Measurements from ENCODE around the gene HABP2. TPM values are rescaled to one million over a fixed set of nuclear protein-coding genes. Genes with fewer than 3 reads are reported as not detected.

The HABP2 gene
- total and polyA plus RNA-seq, 2 experiments from 2014 or later, result not detected

- no peaks in the 10 kb centered on the region for H3K36me3 Mint-ChIP-seq (ENCODE audit: low read depth)
- Histone ChIP-seq H4K20me1 (replicated peaks; ENCODE audit: insufficient read depth) (no peaks in the 10 kb centered on the region; the same call in 1 of the 2 replicates), H3K4me2 (no peak overlapping the region), H3K9me2 (ENCODE audit: insufficient read depth) (no peaks in the 10 kb centered on the region), H3F3A (replicated peaks; ENCODE audit: low read depth) (no peaks in the 10 kb centered on the region), H3K36me3 (ENCODE audit: insufficient read depth) (no peaks in the 10 kb centered on the region), H3K4me3 (no peak overlapping the region), H3K27me3 (ENCODE audit: insufficient read depth) (0 out of 2 replicates have a peak, but pooled peaks cover 4% of the 10 kb centered on the region), H3K4me1 (ENCODE audit: insufficient read depth) (no peaks in the 10 kb centered on the region), H2AFZ (no peak overlapping the region), H3K79me2 (replicated peaks; ENCODE audit: insufficient read depth) (no peaks in the 10 kb centered on the region), H3K27ac (ENCODE audit: low read depth) (no peak overlapping the region)
- ATAC-seq (no peak), DNase-seq (ENCODE audit: low spot score) (no peak)
- no peak for TF ChIP-seq JUNB (IDR thresholded peaks at IDR 0.05; ENCODE audit: unreplicated experiment)
- no peak for TF ChIP-seq ZNF114 (CRISPR knock-in tag; IDR thresholded peaks at IDR 0.05)
- TF ChIP-seq POLR2AphosphoS5 (IDR thresholded peaks at IDR 0.05; ENCODE audit: low read depth), result no peak
- no peak for TF ChIP-seq STAT1 (IDR thresholded peaks at IDR 0.05; ENCODE audit: unreplicated experiment)
- TF ChIP-seq CTCF (conservative IDR thresholded peaks at IDR 0.05; ENCODE audit: low read depth in 2 of 2), result no peak
- TF ChIP-seq REST (IDR thresholded peaks at IDR 0.05; ENCODE audit: unreplicated experiment), result no peak
- TF ChIP-seq NANOG (IDR thresholded peaks at IDR 0.05; ENCODE audit: borderline replicate concordance), result no peak
- no peak for TF ChIP-seq ZNF331 (CRISPR knock-in tag; IDR thresholded peaks at IDR 0.05; ENCODE audit: low read depth)
- TF ChIP-seq EZH2phosphoT487 (IDR thresholded peaks at IDR 0.05; ENCODE audit: unreplicated experiment), result no peak
- TF ChIP-seq EZH2 (IDR thresholded peaks at IDR 0.05; ENCODE audit: low read depth, unreplicated experiment), result no peak
- H3K27me3 Mint-ChIP-seq (ENCODE audit: insufficient read depth, low read depth, poor library complexity), result peaks cover 6% of the 10 kb centered on the region
- H3K27ac Mint-ChIP-seq, result no peak overlapping the region
- no peaks in the 10 kb centered on the region for H3K9me3 Mint-ChIP-seq
- no peaks in the 10 kb centered on the region for H3K4me1 Mint-ChIP-seq
- no peak overlapping the region for H3K4me3 Mint-ChIP-seq
Measured at GRCh38 chr10:113544392-113544791, 8.5 kb upstream of the HABP2 start.

- Histone ChIP-seq H3F3A (replicated peaks; ENCODE audit: low read depth) (no peaks in the 10 kb centered on the region), H2AFZ (no peak overlapping the region), H3K4me2 (no peak overlapping the region), H3K79me2 (replicated peaks; ENCODE audit: insufficient read depth) (no peaks in the 10 kb centered on the region), H3K4me1 (ENCODE audit: insufficient read depth) (no peaks in the 10 kb centered on the region), H3K4me3 (no peak overlapping the region), H3K36me3 (ENCODE audit: insufficient read depth) (no peaks in the 10 kb centered on the region), H4K20me1 (replicated peaks; ENCODE audit: insufficient read depth) (peaks cover 3% of the 10 kb centered on the region; the same call in 1 of the 2 replicates), H3K27ac (ENCODE audit: low read depth) (no peak overlapping the region), H3K9me2 (ENCODE audit: insufficient read depth) (no peaks in the 10 kb centered on the region), H3K27me3 (ENCODE audit: insufficient read depth) (peaks cover 27% of the 10 kb centered on the region)
- H3K27ac Mint-ChIP-seq, result no peak overlapping the region
- DNase-seq (ENCODE audit: low spot score) (no peak), ATAC-seq (no peak)
- peaks cover 3% of the 10 kb centered on the region; the same call in 1 of the 3 replicates for H3K4me1 Mint-ChIP-seq
- no peaks in the 10 kb centered on the region for H3K9me3 Mint-ChIP-seq
- no peak overlapping the region for H3K4me3 Mint-ChIP-seq
- no peaks in the 10 kb centered on the region for H3K36me3 Mint-ChIP-seq (ENCODE audit: low read depth)
- H3K27me3 Mint-ChIP-seq (ENCODE audit: insufficient read depth, low read depth, poor library complexity), result peaks cover 14% of the 10 kb centered on the region
- TF ChIP-seq JUNB (IDR thresholded peaks at IDR 0.05; ENCODE audit: unreplicated experiment), result no peak
- no peak for TF ChIP-seq ZNF462 (CRISPR knock-in tag; IDR thresholded peaks at IDR 0.05)
- TF ChIP-seq EZH2phosphoT487 (IDR thresholded peaks at IDR 0.05; ENCODE audit: unreplicated experiment), result no peak
- TF ChIP-seq EZH2 (IDR thresholded peaks at IDR 0.05; ENCODE audit: low read depth, unreplicated experiment), result no peak
Measured at GRCh38 chr10:113547426-113547825, 5.4 kb upstream of the HABP2 start.

Data from GM23338 (cell line).